ENCODE measurements around the gene KRTAP5-6.

KRTAP5-6 gene

GRCh38 chr11:1701091-1701807, 4.3 kb downstream of the KRTAP5-6 start:
- in situ Hi-C loops (cut with MboI; ENCODE audit: low sequenced_read_pairs): loop anchor here (25.0 kb wide), 1 partner anchor 111 kb away; no protein-coding TSS in a partner anchor

- in situ Hi-C loops (cut with MboI; ENCODE audit: low sequenced_read_pairs): loop anchor here (25.0 kb wide), 1 partner anchor 110 kb away; no protein-coding TSS in a partner anchor
Measured at GRCh38 chr11:1702506-1702905, 5.5 kb downstream of the KRTAP5-6 start.

- in situ Hi-C loops (cut with MboI; ENCODE audit: low sequenced_read_pairs): loop anchor here (25.0 kb wide), 1 partner anchor 109 kb away; no protein-coding TSS in a partner anchor
Measured at GRCh38 chr11:1703146-1703545, 6.2 kb downstream of the KRTAP5-6 start.

GRCh38 chr11:1705126-1706052, 8.4 kb downstream of the KRTAP5-6 start:
- in situ Hi-C loops (cut with MboI; ENCODE audit: low sequenced_read_pairs): loop anchor here (25.0 kb wide), 1 partner anchor 107 kb away; no protein-coding TSS in a partner anchor

- in situ Hi-C loops (cut with MboI; ENCODE audit: low sequenced_read_pairs): loop anchor here (25.0 kb wide), 1 partner anchor 105 kb away; no protein-coding TSS in a partner anchor
Measured at GRCh38 chr11:1706634-1707400, 9.8 kb downstream of the KRTAP5-6 start.

GRCh38 chr11:1707751-1708150, 10.8 kb downstream of the KRTAP5-6 start:
- in situ Hi-C loops (cut with MboI; ENCODE audit: low sequenced_read_pairs): loop anchor here (25.0 kb wide), 1 partner anchor 105 kb away; no protein-coding TSS in a partner anchor

GRCh38 chr11:1708716-1709115, 11.7 kb downstream of the KRTAP5-6 start:
- in situ Hi-C loops (cut with MboI; ENCODE audit: low sequenced_read_pairs): loop anchor here (25.0 kb wide), 1 partner anchor 104 kb away; no protein-coding TSS in a partner anchor

- in situ Hi-C loops (cut with MboI; ENCODE audit: low sequenced_read_pairs): loop anchor here (25.0 kb wide), 1 partner anchor 97 kb away; no protein-coding TSS in a partner anchor
Measured at GRCh38 chr11:1714908-1715885, 18.2 kb downstream of the KRTAP5-6 start.

- in situ Hi-C loops (cut with MboI; ENCODE audit: low sequenced_read_pairs): loop anchor here (25.0 kb wide), 1 partner anchor 95 kb away; no protein-coding TSS in a partner anchor
Measured at GRCh38 chr11:1717745-1718144, 20.8 kb downstream of the KRTAP5-6 start.

GRCh38 chr11:1718326-1718725, 21.3 kb downstream of the KRTAP5-6 start:
- in situ Hi-C loops (cut with MboI; ENCODE audit: low sequenced_read_pairs): loop anchor here (25.0 kb wide), 1 partner anchor 94 kb away; no protein-coding TSS in a partner anchor

GRCh38 chr11:1719781-1720180, 22.8 kb downstream of the KRTAP5-6 start:
- in situ Hi-C loops (cut with MboI; ENCODE audit: low sequenced_read_pairs): loop anchor here (25.0 kb wide), 1 partner anchor 93 kb away; no protein-coding TSS in a partner anchor

GRCh38 chr11:1727096-1727690, 30.2 kb downstream of the KRTAP5-6 start:
- in situ Hi-C loops (cut with MboI; ENCODE audit: low sequenced_read_pairs): no loop called here

GRCh38 chr11:1727861-1728260, 30.9 kb downstream of the KRTAP5-6 start:
- in situ Hi-C loops (cut with MboI; ENCODE audit: low sequenced_read_pairs): no loop called here

GRCh38 chr11:1728301-1728700, 31.3 kb downstream of the KRTAP5-6 start:
- in situ Hi-C loops (cut with MboI; ENCODE audit: low sequenced_read_pairs): no loop called here

- in situ Hi-C loops (cut with MboI; ENCODE audit: low sequenced_read_pairs): no loop called here
Measured at GRCh38 chr11:1728931-1729691, 32.1 kb downstream of the KRTAP5-6 start.

- in situ Hi-C loops (cut with MboI; ENCODE audit: low sequenced_read_pairs): no loop called here
Measured at GRCh38 chr11:1729692-1730011, 32.7 kb downstream of the KRTAP5-6 start.

- in situ Hi-C loops (cut with MboI; ENCODE audit: low sequenced_read_pairs): no loop called here
Measured at GRCh38 chr11:1730059-1730629, 33.1 kb downstream of the KRTAP5-6 start.
